Measurements from ENCODE around the gene CNNM1.

DNA sequence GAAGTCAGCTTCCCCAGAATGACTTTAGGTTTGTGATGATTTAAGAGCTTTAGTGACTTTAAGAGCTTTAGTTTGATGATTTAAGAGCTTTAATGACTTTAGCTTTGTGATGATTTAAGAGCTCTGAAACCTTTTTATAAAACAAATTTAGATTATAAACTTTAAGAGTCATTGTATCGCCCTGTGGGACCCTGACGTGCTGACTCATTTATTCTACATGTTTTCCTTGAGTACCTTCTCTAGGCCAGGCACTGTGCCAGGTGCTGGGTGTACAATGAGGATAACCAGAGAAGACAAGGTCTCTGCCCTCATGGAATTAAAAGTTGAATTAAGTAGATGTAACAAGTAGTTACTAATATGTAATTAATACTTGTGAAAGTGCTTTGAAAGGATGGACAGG lies 45.4 kb downstream of the CNNM1 start:
- no peak for TF ChIP-seq POLR2A (IDR thresholded peaks at IDR 0.05)
- TF ChIP-seq, protein P1, sequence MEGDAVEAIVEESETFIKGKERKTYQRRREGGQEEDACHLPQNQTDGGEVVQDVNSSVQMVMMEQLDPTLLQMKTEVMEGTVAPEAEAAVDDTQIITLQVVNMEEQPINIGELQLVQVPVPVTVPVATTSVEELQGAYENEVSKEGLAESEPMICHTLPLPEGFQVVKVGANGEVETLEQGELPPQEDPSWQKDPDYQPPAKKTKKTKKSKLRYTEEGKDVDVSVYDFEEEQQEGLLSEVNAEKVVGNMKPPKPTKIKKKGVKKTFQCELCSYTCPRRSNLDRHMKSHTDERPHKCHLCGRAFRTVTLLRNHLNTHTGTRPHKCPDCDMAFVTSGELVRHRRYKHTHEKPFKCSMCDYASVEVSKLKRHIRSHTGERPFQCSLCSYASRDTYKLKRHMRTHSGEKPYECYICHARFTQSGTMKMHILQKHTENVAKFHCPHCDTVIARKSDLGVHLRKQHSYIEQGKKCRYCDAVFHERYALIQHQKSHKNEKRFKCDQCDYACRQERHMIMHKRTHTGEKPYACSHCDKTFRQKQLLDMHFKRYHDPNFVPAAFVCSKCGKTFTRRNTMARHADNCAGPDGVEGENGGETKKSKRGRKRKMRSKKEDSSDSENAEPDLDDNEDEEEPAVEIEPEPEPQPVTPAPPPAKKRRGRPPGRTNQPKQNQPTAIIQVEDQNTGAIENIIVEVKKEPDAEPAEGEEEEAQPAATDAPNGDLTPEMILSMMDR (IDR thresholded peaks at IDR 0.05): no peak
